8988T (cell line): ENCODE results near the gene DCAF10.
"Not testable (repeated sequence)": the region's sequence is repeated elsewhere in the genome, so short reads cannot be mapped to it uniquely, and the experiment has no call there.

Experiments
- DNase-seq: peaks from one replicate; pipeline ENCODE4 v3.0.0; 2011

DCAF10 gene

DNA sequence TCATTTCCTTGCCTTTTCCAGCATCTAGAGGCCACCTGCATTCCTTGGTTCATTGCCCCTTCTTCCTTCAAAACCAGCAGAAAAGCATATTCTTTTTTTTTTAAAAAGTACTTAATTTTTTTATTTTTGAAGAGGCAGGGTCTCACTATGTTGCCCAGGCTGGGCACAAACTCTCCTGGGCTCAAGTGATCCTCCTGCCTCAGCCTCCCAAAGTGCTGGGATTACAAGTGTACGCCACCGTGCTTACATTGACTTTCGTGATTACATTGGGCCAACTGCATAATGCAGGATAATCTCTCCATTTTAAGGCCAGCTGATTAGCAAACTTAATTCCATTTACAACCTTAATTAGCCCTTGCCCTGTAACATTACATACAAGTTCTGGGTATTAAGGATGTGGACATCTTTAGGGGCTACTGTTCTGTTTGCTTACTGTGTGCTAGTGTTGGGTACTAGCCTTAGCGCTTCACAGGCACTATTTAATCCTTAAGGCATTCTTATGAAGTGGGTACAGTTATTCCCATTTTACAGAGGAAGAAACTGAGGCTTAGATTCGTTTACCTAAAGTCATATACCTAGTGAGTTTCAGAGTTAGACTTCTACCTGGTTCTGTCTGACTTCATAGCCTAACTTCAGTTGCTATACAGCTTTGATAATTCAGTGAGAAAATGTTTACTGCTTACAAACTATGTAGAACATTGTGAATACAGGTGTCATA is 69.6 kb downstream of the DCAF10 start:
- DNase-seq = no peak

DNA sequence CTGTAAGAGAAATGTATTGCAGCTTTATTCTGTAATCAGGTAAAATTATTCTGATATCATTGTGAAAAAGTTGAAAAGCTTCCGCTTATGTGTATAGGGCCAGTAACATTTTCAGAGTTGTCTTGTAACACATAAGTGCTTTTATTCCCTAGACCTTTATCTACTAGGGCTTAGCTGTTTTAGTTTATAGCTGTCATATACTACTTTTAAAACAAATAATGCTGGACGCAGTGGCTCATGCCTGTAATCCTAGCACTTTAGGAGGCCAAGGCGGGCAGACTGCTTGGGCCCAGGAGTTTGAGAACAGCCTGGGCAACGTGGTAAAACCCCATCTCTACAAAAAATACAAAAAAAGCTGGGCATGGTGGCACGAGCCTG is 70.2 kb downstream of the DCAF10 start:
- DNase-seq = no peak

DNA sequence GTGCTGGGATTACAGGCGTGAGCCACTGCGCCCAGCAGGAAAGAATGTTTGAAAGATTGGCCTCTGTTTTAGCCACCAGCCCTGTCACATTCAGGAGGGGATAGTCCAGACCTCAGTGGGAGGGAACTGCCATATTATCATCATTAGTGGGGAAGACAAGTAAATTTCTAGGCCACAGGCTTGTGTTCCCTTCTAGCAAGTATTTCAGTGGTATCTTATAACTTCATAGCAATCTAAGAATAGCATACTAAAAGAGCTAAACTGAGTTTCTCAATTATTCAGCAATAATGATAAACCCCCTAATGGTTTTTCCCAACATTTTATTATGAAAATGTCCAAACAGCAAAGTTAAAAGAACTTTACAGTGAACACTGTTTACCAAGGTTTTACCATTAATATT is 73.4 kb downstream of the DCAF10 start:
- no peak for DNase-seq

DNA sequence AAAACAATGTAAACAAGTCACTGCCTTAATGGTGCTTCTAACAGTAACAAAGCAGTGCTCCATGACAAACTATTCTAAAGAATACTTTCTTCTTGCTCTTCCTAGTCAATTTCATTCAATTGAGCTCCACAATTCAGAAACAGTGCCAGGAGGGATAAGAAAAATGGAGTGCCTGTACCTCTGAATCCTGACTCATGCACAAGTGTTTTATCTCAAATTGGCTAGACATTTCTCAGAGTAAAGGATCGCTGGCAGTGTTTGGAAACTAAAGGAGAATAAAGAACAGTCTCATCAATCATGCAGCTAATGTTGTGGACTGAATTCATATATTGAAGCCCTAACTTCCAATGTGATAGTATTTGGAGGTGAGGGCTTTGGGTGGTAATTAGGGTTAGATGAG is 75.8 kb downstream of the DCAF10 start:
- DNase-seq = no peak

DNA sequence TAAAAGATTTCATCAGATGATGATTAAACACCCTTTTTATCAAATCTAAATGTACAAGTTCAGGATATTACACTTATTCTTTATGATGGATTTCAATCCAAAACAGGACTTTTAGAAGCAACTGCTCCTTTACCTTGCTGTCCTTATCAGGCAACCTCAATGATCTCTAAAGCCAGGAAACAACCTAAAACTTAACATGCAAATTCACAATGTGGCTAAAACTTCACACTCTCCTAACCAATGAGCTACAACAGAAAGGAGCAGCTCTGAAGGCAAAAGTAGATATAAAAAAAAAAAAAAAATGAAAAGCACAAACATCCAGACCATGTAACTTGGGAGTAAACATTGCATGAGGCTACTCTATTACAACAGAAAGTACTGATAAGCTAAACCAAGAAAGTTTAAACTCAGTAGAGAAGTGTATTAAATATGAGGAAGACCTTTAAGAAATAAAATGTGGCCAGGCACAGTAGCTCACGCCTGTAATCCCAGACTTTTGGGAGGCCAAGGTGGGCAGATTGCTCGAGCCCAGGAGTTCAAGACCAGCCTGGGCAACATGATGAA is 80.4 kb downstream of the DCAF10 start:
- no peak for DNase-seq

DNA sequence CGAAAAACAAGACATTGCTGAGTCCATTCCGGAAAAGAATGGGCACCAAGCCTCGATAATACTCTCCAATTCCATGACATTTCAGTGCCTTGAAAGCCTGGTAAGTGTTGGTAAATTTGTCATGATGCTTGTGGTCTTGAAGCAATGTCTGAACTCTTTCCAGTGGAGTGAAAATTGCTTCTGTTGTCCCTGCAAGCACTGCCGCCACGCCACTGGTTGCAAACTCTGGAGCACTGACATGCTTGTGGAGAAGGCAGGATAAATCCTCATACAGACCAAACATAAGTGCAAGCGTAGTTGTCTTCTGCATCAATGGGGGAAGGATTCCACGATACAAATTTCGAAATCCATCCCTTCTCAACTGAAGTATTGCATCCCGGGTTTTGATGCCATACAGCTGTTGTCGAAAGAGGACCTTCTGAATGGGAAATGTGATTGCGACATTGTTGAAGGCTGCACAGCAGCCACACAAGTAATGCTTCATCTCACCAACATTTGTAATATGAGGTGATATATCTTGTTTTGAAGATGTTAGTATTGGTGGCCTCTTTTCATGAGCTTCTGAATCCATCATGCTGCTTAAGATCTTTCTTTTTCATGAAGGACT is 87.5 kb downstream of the DCAF10 start:
- DNase-seq = not testable (repeated sequence)

DNA sequence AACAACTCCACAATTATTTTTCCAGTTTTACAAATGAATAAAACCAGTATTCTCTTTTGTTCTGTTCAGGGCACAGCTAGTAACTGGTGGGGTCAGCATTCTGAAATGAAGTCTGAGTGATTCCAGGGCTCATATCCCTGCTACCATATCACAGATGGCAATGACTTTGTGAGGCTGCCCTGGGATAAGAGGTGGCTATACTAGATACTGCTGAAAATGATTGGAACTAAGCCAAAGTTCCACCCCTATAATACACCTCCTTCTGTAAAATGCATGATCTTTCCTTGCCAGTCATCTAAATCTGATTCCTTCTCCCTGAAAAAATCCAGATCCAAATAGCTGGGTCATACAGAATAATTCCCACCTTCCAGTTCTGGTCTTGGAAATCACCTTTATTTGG is 88.9 kb downstream of the DCAF10 start:
- DNase-seq = no peak

DNA sequence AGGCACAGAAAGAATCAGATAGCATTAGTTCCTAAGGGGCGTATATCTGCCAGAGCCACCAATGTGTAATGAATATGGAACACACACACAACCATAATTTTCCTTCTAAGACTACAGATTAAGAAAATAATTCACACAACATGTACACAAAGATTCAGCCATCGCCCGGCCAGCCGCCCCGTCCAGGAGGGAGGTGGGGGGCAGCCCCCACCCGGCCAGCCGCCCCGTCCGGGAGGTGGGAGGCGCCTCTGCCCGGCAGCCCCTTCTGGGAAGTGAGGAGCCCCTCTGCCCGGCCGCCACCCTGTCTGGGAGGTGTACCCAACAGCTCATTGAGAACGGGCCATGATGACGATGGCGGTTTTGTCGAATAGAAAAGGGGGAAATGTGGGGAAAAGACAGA is 90.4 kb downstream of the DCAF10 start:
- DNase-seq = not testable (repeated sequence)

DNA sequence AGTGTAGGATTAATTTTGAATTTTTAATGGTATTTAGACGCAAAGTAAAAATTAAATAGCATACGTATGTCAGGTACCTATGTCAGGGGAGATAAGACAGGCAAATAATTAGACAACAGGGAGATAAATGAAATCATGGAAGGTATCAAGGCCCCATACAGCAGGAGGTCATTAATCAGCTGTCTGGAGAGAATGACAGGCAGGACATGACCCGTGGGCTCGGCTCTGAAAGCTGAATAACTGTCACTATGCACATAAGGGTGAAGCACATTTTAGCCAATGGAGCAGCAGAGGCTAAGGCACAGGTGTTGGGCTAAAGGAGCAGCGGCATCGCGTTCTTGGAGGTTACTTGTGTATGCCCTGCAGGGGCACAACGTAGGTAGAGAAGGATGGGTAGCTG is 91.5 kb downstream of the DCAF10 start:
- no peak for DNase-seq

DNA sequence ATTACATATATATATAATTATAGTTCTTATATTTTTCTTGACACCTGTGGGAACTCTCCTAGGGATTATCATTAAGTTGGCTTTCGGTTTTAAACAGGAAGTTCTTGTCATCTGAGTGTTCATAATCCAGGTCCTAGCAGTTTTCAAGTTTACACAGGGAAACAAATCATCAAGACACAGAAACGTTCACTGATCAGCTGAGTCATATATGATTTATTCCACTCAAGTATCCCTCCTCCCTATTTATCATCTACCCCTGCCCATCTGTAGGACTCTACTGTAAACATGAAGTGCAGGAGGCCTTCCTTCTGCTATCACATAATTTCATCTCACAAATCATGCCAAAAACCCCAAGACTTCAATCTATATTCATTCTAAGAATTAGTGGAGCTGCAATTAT is 97.1 kb downstream of the DCAF10 start:
- DNase-seq = no peak

DNA sequence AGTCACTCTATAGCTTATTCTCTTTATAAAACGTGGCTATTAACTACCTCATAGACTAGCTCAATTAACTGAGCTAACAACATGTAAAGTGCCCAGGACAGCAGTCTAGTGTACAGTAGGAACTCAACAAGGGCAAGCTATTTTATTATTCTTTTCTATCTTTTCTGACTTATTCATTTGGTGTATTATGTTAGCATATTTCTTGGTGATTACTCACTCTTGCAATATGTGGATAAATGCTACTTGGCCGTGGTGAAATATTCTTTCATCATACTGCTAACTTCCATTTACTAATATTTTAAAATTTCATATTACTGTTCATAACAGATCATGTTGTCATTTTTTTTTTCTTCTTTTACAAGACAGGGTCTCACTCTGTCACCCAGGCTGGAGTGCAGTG is 98.4 kb downstream of the DCAF10 start:
- no peak for DNase-seq

DNA sequence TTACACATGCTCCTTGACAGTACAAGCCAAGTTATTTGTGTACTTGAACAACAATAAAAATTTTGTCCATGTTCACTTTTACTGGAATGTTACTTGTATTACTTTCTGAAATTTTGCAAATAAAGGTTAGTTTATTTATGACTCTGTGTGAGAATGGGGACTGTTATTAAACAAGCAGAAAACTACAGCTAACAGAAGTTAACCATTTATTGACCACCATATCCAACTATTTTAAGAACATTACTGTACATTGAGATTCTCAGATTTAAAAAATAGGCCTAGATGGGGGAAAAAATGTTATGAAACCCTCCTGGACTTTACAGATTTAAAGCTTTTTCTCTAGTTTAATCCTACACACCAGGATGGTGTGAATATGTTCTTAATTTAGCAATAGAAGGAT is 101.5 kb downstream of the DCAF10 start:
- DNase-seq = no peak

DNA sequence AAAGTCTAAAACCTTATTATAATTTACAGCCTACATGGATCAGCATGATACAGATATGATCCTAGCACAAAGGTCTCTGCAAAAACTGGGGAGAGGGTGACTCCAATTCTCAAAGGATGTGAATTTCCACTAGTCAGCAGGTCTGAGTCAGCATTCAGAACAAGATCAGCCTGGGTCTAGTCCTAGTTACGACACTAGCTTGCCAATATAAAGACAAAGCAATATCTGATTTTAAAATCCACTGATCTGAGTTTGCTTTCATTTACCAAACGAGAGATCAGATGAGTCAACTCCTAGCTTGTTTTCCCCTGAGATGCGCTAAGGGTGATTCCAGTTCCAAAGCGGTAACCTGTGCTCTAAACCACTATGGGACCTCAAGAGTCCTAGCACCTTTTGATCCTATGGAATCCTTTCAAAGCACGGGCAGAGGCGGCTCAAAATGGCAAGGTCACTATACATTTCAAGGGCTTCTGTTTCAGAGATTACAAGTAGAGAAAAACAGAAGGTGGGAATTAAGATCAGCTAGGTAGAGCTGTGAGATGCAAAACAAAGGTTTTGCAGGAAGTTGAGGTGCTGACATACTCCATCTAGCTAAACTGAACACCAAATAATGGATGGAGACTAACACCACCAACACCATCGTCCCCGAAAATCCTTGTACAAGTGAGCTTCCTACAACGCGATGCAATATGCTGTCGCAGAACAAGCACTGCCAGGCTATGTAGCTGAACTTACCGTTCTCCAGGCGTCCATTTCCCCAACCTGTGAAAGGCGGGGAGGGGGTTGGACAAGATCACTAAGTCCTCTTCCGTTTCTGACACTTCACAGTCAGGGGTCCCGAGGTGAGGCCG is 102.4 kb downstream of the DCAF10 start:
- DNase-seq = no peak

DNA sequence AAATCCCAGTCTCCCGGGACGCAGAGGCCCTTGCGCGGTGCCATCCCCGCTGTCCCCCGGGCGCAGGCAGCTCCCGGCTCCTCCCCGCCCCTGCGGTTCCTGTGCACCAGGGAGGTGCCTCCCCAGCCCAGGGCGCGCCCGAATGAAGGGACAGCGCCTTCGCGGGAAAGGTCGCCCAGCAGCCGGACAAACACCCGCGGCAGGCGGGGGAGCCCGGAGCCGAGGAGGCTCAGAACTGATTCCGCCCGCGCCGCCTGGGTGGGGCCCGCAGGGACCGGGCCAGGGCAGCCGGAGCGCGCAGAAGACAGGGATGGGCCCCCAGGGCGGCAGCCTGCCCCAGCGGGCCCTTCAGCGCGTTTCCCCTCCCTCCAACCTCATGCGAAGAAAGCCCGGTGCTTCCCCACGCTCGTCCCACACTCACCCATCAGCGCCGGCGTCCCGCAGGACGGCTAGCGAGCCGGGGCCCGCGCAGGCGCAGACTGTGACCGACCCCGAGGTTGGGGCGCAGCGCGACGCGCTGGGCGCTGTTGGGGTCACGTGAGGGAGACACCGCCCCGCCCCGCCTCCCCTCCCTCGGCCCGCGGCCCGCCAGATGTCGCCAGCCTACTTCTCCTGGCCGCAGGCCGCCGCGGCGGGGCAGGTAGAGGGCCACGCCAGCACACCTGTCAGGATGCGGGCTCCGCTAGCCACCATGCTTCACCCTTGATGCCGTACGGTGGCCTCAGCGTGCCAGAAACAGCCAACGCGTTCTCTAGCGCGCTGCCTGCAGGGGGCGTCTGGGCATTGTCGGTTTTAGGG is 103.2 kb downstream of the DCAF10 start, which contains the start of gene SLC25A51:
Gene SLC25A51 (minus strand): TSS at position 481 of the 798 bp plus-strand sequence. CDS start 15,577 bp downstream, outside the sequence.
- peak; percentile 92 for DNase-seq

DNA sequence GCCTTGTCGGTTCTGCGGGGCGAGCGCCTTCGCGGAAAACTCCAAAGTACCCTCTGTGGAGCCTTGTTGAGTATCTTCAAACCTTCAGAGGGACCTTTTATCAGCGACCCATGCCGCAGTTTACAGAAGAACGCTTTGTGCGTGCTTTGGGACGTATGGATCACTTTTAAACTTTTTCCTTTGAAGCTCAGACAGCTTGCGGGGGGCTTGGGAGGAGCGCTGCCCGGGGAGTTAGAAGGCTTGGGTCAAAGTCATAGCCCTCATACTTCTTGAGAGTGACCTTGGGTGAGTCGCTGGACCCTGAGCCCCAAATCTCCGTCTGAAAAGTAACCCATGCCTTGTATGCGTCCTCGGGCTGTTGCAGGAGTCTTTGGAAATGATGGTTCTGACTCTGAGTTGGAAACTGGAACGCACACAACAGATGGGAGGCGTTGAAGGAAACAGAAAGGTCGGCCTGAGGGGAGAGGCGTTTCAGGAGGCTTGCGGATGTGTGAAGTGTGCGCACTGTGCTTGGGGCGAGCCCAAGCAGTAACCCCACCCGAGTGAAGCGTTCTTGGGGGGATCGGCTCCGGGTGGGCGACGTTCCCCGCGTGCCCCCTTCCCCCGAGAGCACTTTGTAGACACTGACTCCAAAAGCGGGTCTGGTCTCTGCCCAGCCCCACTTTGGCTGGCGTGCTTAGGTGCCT is 104.0 kb downstream of the DCAF10 start:
- no peak for DNase-seq

DNA sequence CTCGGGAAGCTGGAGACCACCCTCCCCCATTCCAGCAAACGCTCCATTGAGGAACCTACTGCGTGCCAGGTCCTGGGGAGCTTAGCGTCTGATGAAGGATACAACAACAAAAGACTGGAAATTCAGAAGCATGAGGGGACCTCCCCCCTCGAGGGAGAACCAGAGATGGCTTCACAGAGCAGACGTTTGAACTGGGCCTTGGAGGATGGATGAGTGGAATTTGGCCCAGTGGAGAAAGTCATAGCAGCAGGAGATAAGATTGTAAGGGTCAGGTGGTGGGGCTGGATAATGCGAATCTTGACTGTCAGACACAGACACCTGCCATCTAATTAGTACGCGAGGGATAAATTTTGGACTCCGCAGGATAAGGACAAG is 104.5 kb downstream of the DCAF10 start:
- DNase-seq = no peak

DNA sequence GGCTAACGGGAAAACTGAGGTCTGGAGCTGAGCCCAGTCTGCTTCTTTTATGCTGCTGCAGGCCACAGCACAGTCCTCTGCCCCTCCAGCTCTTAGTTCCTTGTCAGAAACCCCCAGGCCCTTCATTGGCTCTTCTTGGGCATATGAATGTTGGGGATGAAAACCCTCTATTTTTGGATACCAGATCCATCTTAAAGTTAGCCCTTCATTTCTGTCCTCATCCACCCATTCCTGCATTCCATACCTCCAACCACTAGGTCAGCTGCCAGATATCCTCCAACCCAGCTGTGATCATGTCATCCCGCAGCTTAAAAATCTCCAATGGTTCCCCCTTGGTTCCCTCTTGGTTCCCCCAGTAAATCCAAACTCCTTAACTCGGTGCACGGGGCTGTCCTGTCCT is 105.2 kb downstream of the DCAF10 start:
- no peak for DNase-seq

DNA sequence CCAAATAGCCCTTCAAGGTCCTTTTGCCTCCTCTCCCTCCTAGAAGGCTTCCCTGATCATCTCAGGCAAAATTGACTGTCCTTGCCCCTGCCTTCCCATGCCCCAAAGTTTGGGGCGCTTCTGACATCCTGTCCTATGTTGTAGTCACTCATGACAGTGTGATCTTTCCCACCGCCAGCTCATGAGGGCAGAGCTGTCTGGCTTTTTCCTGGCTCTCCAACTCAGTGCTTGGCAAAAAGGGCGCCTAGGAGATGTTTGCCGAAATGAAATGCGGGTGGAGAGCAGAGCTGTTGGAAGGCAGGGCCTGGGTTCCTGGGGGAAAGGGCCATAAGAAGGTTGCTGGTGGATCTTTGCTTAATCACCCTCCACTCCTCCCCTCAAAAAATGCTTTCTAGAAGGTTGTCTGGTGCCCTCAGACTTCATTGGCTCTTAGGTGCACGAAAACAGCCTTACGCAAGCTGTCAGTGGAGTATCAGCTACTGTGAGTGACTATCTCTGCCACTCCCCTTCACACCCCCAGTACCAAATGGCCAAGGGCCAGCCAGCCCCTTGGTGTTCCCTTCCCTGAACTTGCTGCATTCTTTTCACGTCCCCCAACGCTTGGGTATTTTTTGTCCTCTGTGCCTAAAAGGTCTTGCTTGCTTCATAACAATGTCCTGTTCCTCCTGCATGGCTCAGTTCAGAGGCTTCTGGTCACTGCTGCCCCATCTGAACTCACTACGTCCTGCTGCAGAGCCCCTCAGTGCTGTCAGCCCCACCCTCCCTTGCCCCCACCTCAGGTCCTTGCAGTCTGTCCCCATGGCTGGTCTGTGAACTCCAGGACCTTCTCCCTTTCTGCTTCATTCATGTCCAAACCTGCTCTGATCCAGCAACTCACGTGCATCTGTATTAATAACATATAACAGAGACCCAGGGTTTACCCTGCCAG is 106.0 kb downstream of the DCAF10 start:
- no peak for DNase-seq

DNA sequence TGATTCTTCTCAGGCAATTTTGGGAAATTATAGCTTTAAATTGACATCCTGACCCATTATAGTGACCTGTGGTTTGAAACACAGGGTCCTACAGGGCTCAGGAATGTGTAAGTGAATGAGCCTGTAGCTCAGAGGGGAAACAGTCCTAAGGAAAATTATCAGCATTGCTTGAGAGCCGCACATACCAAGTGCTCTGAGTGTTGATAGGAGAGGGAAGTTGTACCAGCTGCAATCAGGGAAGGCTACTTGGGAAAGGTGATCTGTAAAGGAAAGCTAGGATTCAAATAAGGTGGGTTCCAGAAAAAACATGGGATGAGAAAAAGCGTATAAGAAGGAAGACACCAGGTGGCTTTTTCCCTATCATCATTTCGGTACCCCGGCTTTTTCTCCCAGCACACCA is 107.7 kb downstream of the DCAF10 start:
- no peak for DNase-seq

DNA sequence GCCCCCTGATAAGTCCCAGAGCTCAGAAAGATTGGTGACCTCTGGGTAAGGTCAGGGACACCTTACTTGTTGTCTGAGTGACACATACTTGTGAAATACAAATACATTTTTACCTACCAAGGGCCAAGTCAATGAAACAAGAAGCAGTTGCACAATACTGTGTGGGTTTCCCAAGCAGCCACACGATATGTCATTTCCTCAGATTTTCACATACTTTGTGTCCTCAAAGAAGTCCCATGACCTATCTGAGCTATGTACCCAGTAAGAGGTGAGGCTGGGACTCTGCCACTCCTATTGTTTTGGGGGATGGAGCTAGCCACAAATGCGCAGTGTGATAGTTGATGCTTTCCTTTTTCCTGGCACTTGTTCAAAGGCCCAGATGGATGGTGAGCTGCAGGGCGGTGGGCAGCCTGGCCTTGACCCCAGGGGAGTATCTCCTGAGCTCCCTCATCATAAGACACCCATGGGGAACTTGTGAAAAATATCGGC is 108.1 kb downstream of the DCAF10 start:
- DNase-seq = no peak

DNA sequence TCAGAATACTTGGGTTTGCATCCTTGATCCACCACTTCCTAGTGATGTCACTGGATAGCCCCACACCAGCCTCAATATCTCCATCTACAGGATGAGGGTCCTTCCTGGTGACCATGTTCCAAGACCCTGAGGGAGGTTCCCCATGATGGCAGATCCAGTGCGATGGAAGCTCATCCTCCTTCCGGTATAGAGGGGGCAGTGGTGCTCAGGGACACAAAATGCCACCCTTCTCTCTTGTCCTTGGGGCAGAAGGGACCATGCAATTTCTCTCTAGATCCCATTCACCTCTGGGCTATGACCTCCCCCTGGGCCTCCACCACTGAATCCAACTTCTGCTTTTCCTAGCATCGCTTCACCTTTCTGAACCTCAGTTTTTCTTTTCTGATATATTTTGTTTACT is 108.7 kb downstream of the DCAF10 start:
- DNase-seq = no peak
